Mesothelial cell of epicardium (in vitro differentiated cells): Measurements from ENCODE around the gene CES5A. TPM values are rescaled to one million over a fixed set of nuclear protein-coding genes. Genes with fewer than 3 reads are reported as not detected.
"Not testable (repeated sequence)": the region's sequence is repeated elsewhere in the genome, so short reads cannot be mapped to it uniquely, and the experiment has no call there.

ENCODE experiments used
- DNase-seq, 2 experiments: peaks; one replicate each; pipeline ENCODE4 v3.0.0; 2021; ENCODE audit warnings: low spot score in 2 of 2; ENCODE audit not compliant: unreplicated experiment in 2 of 2
- H3K27ac Mint-ChIP-seq: 2 replicates; pipeline ENCODE4 v1.8.0; 2021; ENCODE audit warnings: mixed read lengths
- H3K27me3 Mint-ChIP-seq: 2 replicates; pipeline ENCODE4 v1.8.0; 2021; ENCODE audit warnings: low read depth, mixed read lengths
- H3K36me3 Mint-ChIP-seq: 2 replicates; pipeline ENCODE4 v1.8.0; 2021; ENCODE audit warnings: mixed read lengths
- H3K4me1 Mint-ChIP-seq: 2 replicates; pipeline ENCODE4 v1.8.0; 2021; ENCODE audit warnings: mixed read lengths
- H3K4me3 Mint-ChIP-seq: 2 replicates; pipeline ENCODE4 v1.8.0; 2021; ENCODE audit warnings: mild to moderate bottlenecking, moderate library complexity, mixed read lengths
- H3K9me3 Mint-ChIP-seq: 2 replicates; pipeline ENCODE4 v1.8.0; 2021; ENCODE audit warnings: mixed read lengths
- CTCF ChIP-seq: fragments of 200-600 bp; sonication (generic); IDR thresholded peaks from one replicate; pipeline ENCODE4 v1.5.0; 2021; ENCODE audit warnings: antibody characterized with exemption; ENCODE audit not compliant: unreplicated experiment
- total RNA-seq: library from RNA; stranded (reverse); gene quantifications from 3 replicates; pipeline ENCODE4 v1.2.1, GENCODE V29; 2021

CES5A gene
- total RNA-seq, 1 donor from 2014 or later = not detected

GRCh38 chr16:55824473-55825000 lies 50.6 kb downstream of the CES5A start:
- no peak overlapping the region for H3K27ac Mint-ChIP-seq
- H3K4me3 Mint-ChIP-seq = no peak overlapping the region
- H3K36me3 Mint-ChIP-seq = no peaks in the 10 kb centered on the region
- no peaks in the 10 kb centered on the region for H3K4me1 Mint-ChIP-seq
- TF ChIP-seq CTCF = no peak
- H3K9me3 Mint-ChIP-seq = no peaks in the 10 kb centered on the region
- peaks cover 56% of the 10 kb centered on the region for H3K27me3 Mint-ChIP-seq
- DNase-seq = peak in 1 of 2 experiments; percentile 11

GRCh38 chr16:55822280-55822810 lies 52.8 kb downstream of the CES5A start:
- Mint-ChIP-seq H3K9me3 (no peaks in the 10 kb centered on the region), H3K4me3 (no peak overlapping the region), H3K27ac (no peak overlapping the region), H3K27me3 (peaks cover 63% of the 10 kb centered on the region), H3K4me1 (no peaks in the 10 kb centered on the region), H3K36me3 (no peaks in the 10 kb centered on the region)
- TF ChIP-seq CTCF = no peak
- peak in 1 of 2 experiments; percentile 19 for DNase-seq

GRCh38 chr16:55821210-55821609 lies 54.0 kb downstream of the CES5A start:
- H3K27me3 Mint-ChIP-seq = peaks cover 74% of the 10 kb centered on the region
- no peaks in the 10 kb centered on the region for H3K36me3 Mint-ChIP-seq
- no peaks in the 10 kb centered on the region for H3K9me3 Mint-ChIP-seq
- H3K27ac Mint-ChIP-seq = no peak overlapping the region
- H3K4me3 Mint-ChIP-seq = no peak overlapping the region
- DNase-seq = peak in 1 of 2 experiments; percentile 27
- no peaks in the 10 kb centered on the region for H3K4me1 Mint-ChIP-seq
- TF ChIP-seq CTCF = no peak

GRCh38 chr16:55820615-55821014 lies 54.6 kb downstream of the CES5A start:
- Mint-ChIP-seq H3K9me3 (no peaks in the 10 kb centered on the region), H3K4me3 (no peak overlapping the region), H3K27ac (no peak overlapping the region), H3K27me3 (peaks cover 75% of the 10 kb centered on the region), H3K4me1 (no peaks in the 10 kb centered on the region), H3K36me3 (no peaks in the 10 kb centered on the region)
- peak in 1 of 2 experiments; percentile 5 for DNase-seq
- no peak for TF ChIP-seq CTCF

GRCh38 chr16:55817236-55817912 lies 57.8 kb downstream of the CES5A start:
- Mint-ChIP-seq H3K4me1 (no peaks in the 10 kb centered on the region), H3K9me3 (no peaks in the 10 kb centered on the region), H3K4me3 (no peak overlapping the region), H3K27me3 (peaks cover 84% of the 10 kb centered on the region), H3K27ac (no peak overlapping the region), H3K36me3 (no peaks in the 10 kb centered on the region)
- DNase-seq = no peak
- no peak for TF ChIP-seq CTCF

- not testable (repeated sequence) for DNase-seq, H3K9me3 Mint-ChIP-seq, H3K4me1 Mint-ChIP-seq, H3K36me3 Mint-ChIP-seq, H3K27ac Mint-ChIP-seq, H3K4me3 Mint-ChIP-seq
- peaks cover 87% of the 10 kb centered on the region for H3K27me3 Mint-ChIP-seq
Observed at GRCh38 chr16:55816222-55816621, 59.0 kb downstream of the CES5A start.
